ENCODE data around the gene COA4. TPM values are rescaled to one million over a fixed set of nuclear protein-coding genes. Genes with fewer than 3 reads are reported as not detected.

The COA4 gene
- total RNA-seq, 2 donors from 2014 or later: 85.7 to 151 TPM

- Histone ChIP-seq H3K4me3 (ENCODE audit: low read length) (no peak overlapping the region), H3K27me3 (ENCODE audit: control insufficient read depth, insufficient read depth, low read length, poor library complexity, severe bottlenecking) (no peaks in the 10 kb centered on the region), H3K4me1 (ENCODE audit: control insufficient read depth, insufficient read depth, low read length) (no peaks in the 10 kb centered on the region), H3K36me3 (ENCODE audit: control insufficient read depth, insufficient read depth, low read length) (peaks cover 22% of the 10 kb centered on the region), H3K9me3 (ENCODE audit: control insufficient read depth, low read length) (no peaks in the 10 kb centered on the region), H3K27ac (ENCODE audit: low read depth, low read length) (no peak overlapping the region), H3K9ac (ENCODE audit: extremely low read depth, low read length, poor library complexity, severe bottlenecking) (no peak overlapping the region)
- no peak overlapping the region for H3K27ac Mint-ChIP-seq
- WGBS, 2 experiments (ENCODE audit: insufficient coverage in 1 of 2, insufficient read length in 1 of 2): 95 to 98% methylated on average over 2 of the region's 2 CpGs
- H3K27me3 Mint-ChIP-seq (ENCODE audit: insufficient read depth): no peaks in the 10 kb centered on the region
- no peak for TF ChIP-seq CTCF (conservative IDR thresholded peaks at IDR 0.05)
- no peaks in the 10 kb centered on the region for H3K9me3 Mint-ChIP-seq
- no peak overlapping the region for H3K4me3 Mint-ChIP-seq
- no peak for DNase-seq
- peaks cover 54% of the 10 kb centered on the region for H3K36me3 Mint-ChIP-seq (ENCODE audit: low read depth)
- no peaks in the 10 kb centered on the region for H3K4me1 Mint-ChIP-seq
Measured at GRCh38 chr11:73859671-73860070, 17.0 kb downstream of the COA4 start.

- Histone ChIP-seq H3K27me3 (ENCODE audit: control insufficient read depth, insufficient read depth, low read length, poor library complexity, severe bottlenecking) (no peaks in the 10 kb centered on the region), H3K27ac (ENCODE audit: low read depth, low read length) (peak overlapping the region; percentile 50), H3K9me3 (ENCODE audit: control insufficient read depth, low read length) (no peaks in the 10 kb centered on the region), H3K4me1 (ENCODE audit: control insufficient read depth, insufficient read depth, low read length) (no peaks in the 10 kb centered on the region), H3K9ac (ENCODE audit: extremely low read depth, low read length, poor library complexity, severe bottlenecking) (no peak overlapping the region), H3K4me3 (ENCODE audit: low read length) (no peak overlapping the region), H3K36me3 (ENCODE audit: control insufficient read depth, insufficient read depth, low read length) (peaks cover 11% of the 10 kb centered on the region)
- TF ChIP-seq CTCF (conservative IDR thresholded peaks at IDR 0.05): no peak
- peaks cover 48% of the 10 kb centered on the region for H3K36me3 Mint-ChIP-seq (ENCODE audit: low read depth)
- H3K4me1 Mint-ChIP-seq: no peaks in the 10 kb centered on the region
- WGBS, 2 experiments (ENCODE audit: insufficient coverage in 1 of 2, insufficient read length in 1 of 2): 83 to 91% methylated on average over 1 of the region's 1 CpG
- H3K4me3 Mint-ChIP-seq: no peak overlapping the region
- no peaks in the 10 kb centered on the region for H3K9me3 Mint-ChIP-seq
- no peak overlapping the region for H3K27ac Mint-ChIP-seq
- no peaks in the 10 kb centered on the region for H3K27me3 Mint-ChIP-seq (ENCODE audit: insufficient read depth)
- no peak for DNase-seq
Measured at GRCh38 chr11:73856031-73856567, 20.5 kb downstream of the COA4 start.

GRCh38 chr11:73854680-73855079 is 22.0 kb downstream of the COA4 start:
- no peak overlapping the region for H3K27ac ChIP-seq (ENCODE audit: low read depth, low read length)
- H3K4me3 Mint-ChIP-seq: no peak overlapping the region
- no peak for TF ChIP-seq CTCF (conservative IDR thresholded peaks at IDR 0.05)
- H3K27me3 ChIP-seq (ENCODE audit: control insufficient read depth, insufficient read depth, low read length, poor library complexity, severe bottlenecking): no peaks in the 10 kb centered on the region
- WGBS, 2 experiments (ENCODE audit: insufficient coverage in 1 of 2, insufficient read length in 1 of 2): 96 to 100% methylated on average over 1 of the region's 1 CpG
- peaks cover 42% of the 10 kb centered on the region for H3K36me3 Mint-ChIP-seq (ENCODE audit: low read depth)
- H3K4me3 ChIP-seq (ENCODE audit: low read length): no peak overlapping the region
- no peaks in the 10 kb centered on the region for H3K9me3 ChIP-seq (ENCODE audit: control insufficient read depth, low read length)
- peaks cover 5% of the 10 kb centered on the region for H3K36me3 ChIP-seq (ENCODE audit: control insufficient read depth, insufficient read depth, low read length)
- no peaks in the 10 kb centered on the region for H3K4me1 Mint-ChIP-seq
- H3K4me1 ChIP-seq (ENCODE audit: control insufficient read depth, insufficient read depth, low read length): no peaks in the 10 kb centered on the region
- no peaks in the 10 kb centered on the region for H3K27me3 Mint-ChIP-seq (ENCODE audit: insufficient read depth)
- no peak for DNase-seq
- no peaks in the 10 kb centered on the region for H3K9me3 Mint-ChIP-seq
- no peak overlapping the region for H3K9ac ChIP-seq (ENCODE audit: extremely low read depth, low read length, poor library complexity, severe bottlenecking)
- H3K27ac Mint-ChIP-seq: no peak overlapping the region
